Stimulated activated effector memory CD8-positive, alpha-beta T cell treated with anti-CD3 and anti-CD28 coated beads, Interleukin-12 subunit alpha, Interleukin-12 subunit beta, amount 100 ng/mL, for 72 hours (primary cell): ENCODE results near the gene FER.
"Not testable (repeated sequence)": the region's sequence is repeated elsewhere in the genome, so short reads cannot be mapped to it uniquely, and the experiment has no call there.

Experiments used
- ATAC-seq: fragments of 150-1000 bp; cut with Tn5 transposase; 2 replicates; pipeline ENCODE4 v1.10.0; 2021
- DNase-seq, 2 donors: peaks; one replicate each; pipeline ENCODE4 v3.0.0; 2021 to 2022; ENCODE audit warnings: low spot score in 2 of 2
- H3K27ac Mint-ChIP-seq: one replicate; pipeline ENCODE4 v1.8.0; 2022; ENCODE audit warnings: mild to moderate bottlenecking, mixed read lengths
- H3K36me3 Mint-ChIP-seq: one replicate; pipeline ENCODE4 v1.8.0; 2022; ENCODE audit warnings: mild to moderate bottlenecking, mixed read lengths
- H3K4me1 Mint-ChIP-seq: one replicate; pipeline ENCODE4 v1.8.0; 2022; ENCODE audit warnings: mixed read lengths
- H3K4me3 Mint-ChIP-seq: one replicate; pipeline ENCODE4 v1.8.0; 2022; ENCODE audit warnings: mild to moderate bottlenecking, mixed read lengths
- H3K9me3 Mint-ChIP-seq: one replicate; pipeline ENCODE4 v1.8.0; 2022; ENCODE audit warnings: mixed read lengths

FER gene

DNA sequence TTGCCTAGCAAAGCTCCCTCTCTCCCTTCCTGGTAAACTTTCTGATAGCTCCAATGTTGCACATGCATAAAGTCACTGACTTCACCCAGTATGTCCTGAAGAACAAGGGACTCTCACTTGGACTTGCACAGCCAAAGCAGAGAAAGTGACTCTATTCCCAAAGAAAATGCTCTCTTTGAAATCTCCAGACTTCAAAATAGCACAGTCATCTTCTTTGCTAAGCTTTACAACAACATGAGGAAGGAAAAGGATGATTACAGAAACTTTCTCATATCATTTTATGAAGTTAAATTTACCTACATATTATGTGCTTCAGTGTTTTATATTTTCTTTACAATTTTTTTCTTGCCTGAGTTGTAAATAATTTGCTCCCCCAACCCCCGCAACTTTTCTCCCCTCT lies 397.4 kb downstream of the FER start:
- DNase-seq (no peak), ATAC-seq (no peak)
- Mint-ChIP-seq H3K27ac (no peak overlapping the region), H3K9me3 (no peaks in the 10 kb centered on the region), H3K4me1 (peaks cover 2% of the 10 kb centered on the region), H3K4me3 (no peak overlapping the region), H3K36me3 (no peaks in the 10 kb centered on the region)

GRCh38 chr5:109146591-109146990 lies 398.9 kb downstream of the FER start:
- Mint-ChIP-seq H3K4me3 (no peak overlapping the region), H3K4me1 (peaks cover 6% of the 10 kb centered on the region), H3K27ac (no peak overlapping the region), H3K9me3 (no peaks in the 10 kb centered on the region), H3K36me3 (no peaks in the 10 kb centered on the region)
- ATAC-seq (no peak), DNase-seq (no peak)

DNA sequence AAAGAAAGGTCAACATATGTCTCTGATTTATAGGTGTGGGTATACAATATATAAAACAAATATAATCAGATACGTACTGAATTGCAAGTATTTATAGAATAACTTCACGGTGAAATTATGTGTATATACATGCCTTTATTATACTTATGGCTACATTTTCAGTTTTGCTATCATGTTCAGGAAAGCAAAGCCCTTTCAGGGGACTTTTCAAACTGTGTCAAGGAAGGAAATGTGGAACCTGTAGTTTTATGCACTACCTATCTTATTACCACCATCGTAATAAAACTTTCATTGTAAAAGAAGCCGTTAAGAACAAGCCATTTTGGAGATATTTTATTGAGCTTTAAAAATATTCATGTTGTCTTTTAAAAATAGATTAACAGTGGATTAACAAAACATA lies 404.9 kb downstream of the FER start:
- peaks cover 6% of the 10 kb centered on the region for H3K4me1 Mint-ChIP-seq
- ATAC-seq (no peak), DNase-seq (no peak)
- no peak overlapping the region for H3K4me3 Mint-ChIP-seq
- no peak overlapping the region for H3K27ac Mint-ChIP-seq
- no peaks in the 10 kb centered on the region for H3K9me3 Mint-ChIP-seq
- H3K36me3 Mint-ChIP-seq = no peaks in the 10 kb centered on the region

- Mint-ChIP-seq H3K4me1 (no peaks in the 10 kb centered on the region), H3K9me3 (no peaks in the 10 kb centered on the region), H3K4me3 (no peak overlapping the region), H3K27ac (no peak overlapping the region), H3K36me3 (no peaks in the 10 kb centered on the region)
- no peak for DNase-seq
- no peak for ATAC-seq
These were observed 407.9 kb downstream of the FER start for GRCh38 chr5:109155625-109156024.

- peaks cover 6% of the 10 kb centered on the region for H3K4me1 Mint-ChIP-seq
- H3K9me3 Mint-ChIP-seq = no peaks in the 10 kb centered on the region
- DNase-seq (no peak), ATAC-seq (no peak)
- H3K36me3 Mint-ChIP-seq = no peaks in the 10 kb centered on the region
- H3K4me3 Mint-ChIP-seq = no peak overlapping the region
- H3K27ac Mint-ChIP-seq = no peak overlapping the region
These were observed 409.2 kb downstream of the FER start for GRCh38 chr5:109156885-109157284.

GRCh38 chr5:109160468-109160867 lies 412.8 kb downstream of the FER start:
- DNase-seq (no peak), ATAC-seq (no peak)
- no peak overlapping the region for H3K4me3 Mint-ChIP-seq
- no peak overlapping the region for H3K27ac Mint-ChIP-seq
- no peaks in the 10 kb centered on the region for H3K36me3 Mint-ChIP-seq
- H3K9me3 Mint-ChIP-seq = no peaks in the 10 kb centered on the region
- H3K4me1 Mint-ChIP-seq = peaks cover 8% of the 10 kb centered on the region

DNA sequence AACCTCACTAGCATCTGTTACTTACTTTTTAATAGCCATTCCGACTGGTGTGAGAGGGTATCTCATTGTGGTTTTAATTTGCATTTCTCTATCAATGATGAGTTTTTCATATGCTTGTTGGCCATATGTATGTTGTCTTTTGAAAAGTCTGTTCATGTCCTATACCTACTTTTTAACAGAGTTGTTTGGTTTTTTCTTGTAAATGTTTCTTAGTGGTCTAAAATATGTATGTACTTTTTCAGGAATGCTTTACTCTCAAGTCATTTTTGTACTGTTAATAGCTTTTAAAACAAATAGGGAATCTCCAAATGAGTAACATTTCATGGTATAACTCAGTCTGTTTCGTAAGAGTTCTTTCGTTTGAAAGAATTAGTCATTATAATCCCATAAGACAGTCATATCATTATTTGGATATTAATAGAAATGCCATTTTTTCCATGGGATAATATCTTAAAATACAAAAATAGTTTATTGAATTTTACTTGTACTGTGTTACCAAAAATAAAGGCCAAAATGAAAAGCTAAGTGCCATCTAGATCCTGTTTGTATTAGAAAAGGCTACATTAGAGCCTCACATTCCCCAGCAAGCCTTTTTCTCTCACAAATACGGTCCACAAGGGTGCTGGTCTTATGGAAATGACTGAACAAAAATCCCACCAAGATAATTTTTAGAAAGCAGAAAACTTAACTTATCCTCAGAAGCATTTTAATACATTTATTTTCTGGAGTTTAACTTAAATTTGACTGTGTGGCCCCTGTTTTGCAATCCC lies 414.4 kb downstream of the FER start:
- H3K4me1 Mint-ChIP-seq = peaks cover 8% of the 10 kb centered on the region
- DNase-seq = no peak
- no peaks in the 10 kb centered on the region for H3K9me3 Mint-ChIP-seq
- peak; percentile 69 for ATAC-seq
- H3K4me3 Mint-ChIP-seq = no peak overlapping the region
- no peaks in the 10 kb centered on the region for H3K36me3 Mint-ChIP-seq
- no peak overlapping the region for H3K27ac Mint-ChIP-seq

GRCh38 chr5:109163336-109163735 lies 415.6 kb downstream of the FER start:
- no peak for DNase-seq
- ATAC-seq = no peak

DNA sequence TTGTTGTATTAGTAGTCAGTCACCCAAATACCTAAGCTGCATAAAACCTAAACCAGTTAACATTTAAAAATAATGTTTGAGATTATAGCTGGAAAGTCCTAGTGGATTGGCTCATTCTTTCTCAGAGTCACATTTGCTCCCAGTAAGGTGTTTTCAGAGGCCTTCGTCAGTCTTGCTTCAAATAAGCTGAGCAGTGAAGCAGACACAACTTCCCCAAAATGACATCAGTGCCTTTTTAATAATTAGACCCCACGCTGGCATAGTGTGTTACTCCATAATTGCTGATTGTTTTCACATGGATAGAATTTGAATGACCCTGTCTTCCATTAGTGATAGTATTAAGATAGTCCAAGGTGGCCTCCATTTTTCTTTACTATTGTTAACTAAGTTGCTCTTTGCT lies 416.3 kb downstream of the FER start:
- ATAC-seq = no peak
- Mint-ChIP-seq H3K27ac (no peak overlapping the region), H3K4me3 (no peak overlapping the region), H3K9me3 (no peaks in the 10 kb centered on the region), H3K36me3 (no peaks in the 10 kb centered on the region), H3K4me1 (peaks cover 8% of the 10 kb centered on the region)
- DNase-seq = no peak

More at GRCh38 chr5:109163336-109163735, 415.6 kb downstream of the FER start:
- H3K4me1 Mint-ChIP-seq = peaks cover 8% of the 10 kb centered on the region
- H3K9me3 Mint-ChIP-seq = no peaks in the 10 kb centered on the region
- H3K36me3 Mint-ChIP-seq = no peaks in the 10 kb centered on the region
- H3K4me3 Mint-ChIP-seq = no peak overlapping the region
- no peak overlapping the region for H3K27ac Mint-ChIP-seq

- Mint-ChIP-seq H3K4me1 (no peaks in the 10 kb centered on the region), H3K27ac (no peak overlapping the region), H3K9me3 (no peaks in the 10 kb centered on the region), H3K36me3 (no peaks in the 10 kb centered on the region), H3K4me3 (no peak overlapping the region)
- ATAC-seq (no peak), DNase-seq (no peak)
These were observed 419.9 kb downstream of the FER start for GRCh38 chr5:109167586-109167985.

GRCh38 chr5:109168151-109168550 lies 420.5 kb downstream of the FER start:
- DNase-seq = no peak
- Mint-ChIP-seq H3K36me3 (no peaks in the 10 kb centered on the region), H3K4me1 (no peaks in the 10 kb centered on the region), H3K9me3 (no peaks in the 10 kb centered on the region), H3K4me3 (no peak overlapping the region), H3K27ac (no peak overlapping the region)
- no peak for ATAC-seq

GRCh38 chr5:109170629-109171350 lies 423.1 kb downstream of the FER start:
- no peaks in the 10 kb centered on the region for H3K4me1 Mint-ChIP-seq
- no peaks in the 10 kb centered on the region for H3K36me3 Mint-ChIP-seq

DNA sequence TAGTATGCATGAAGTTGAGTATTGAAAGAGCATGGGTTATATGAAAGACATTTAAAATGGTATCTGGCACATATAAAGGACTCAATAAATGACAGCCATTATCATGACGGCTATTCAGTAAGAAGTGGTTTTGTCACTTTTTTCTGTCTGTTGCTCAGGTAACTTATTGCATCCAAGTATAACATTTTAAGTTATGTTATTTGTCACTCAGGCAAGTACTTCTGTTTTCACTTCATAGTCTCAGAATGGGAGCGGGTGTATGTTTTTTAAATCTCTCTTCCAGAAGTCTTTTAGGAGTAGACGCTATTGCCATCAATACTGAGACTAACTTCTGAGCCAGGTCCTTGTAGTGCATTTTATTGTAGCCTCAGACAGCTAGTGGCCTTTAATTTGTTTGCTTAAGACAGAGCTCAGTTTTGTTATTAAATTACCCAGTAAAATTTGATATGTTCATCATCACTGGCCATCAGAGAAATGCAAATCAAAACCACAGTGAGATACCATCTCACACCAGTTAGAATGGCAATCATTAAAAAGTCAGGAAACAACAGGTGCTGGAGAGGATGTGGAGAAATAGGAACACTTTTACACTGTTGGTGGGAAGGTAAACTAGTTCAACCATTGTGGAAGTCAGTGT lies 423.9 kb downstream of the FER start:
- DNase-seq, H3K9me3 Mint-ChIP-seq, H3K27ac Mint-ChIP-seq, H3K4me3 Mint-ChIP-seq, ATAC-seq, H3K36me3 Mint-ChIP-seq, H3K4me1 Mint-ChIP-seq: not testable (repeated sequence)

More at GRCh38 chr5:109170629-109171350, 423.1 kb downstream of the FER start:
- Mint-ChIP-seq H3K9me3 (no peaks in the 10 kb centered on the region), H3K4me3 (no peak overlapping the region), H3K27ac (no peak overlapping the region)
- DNase-seq (no peak), ATAC-seq (no peak)

GRCh38 chr5:109173036-109173794 lies 425.5 kb downstream of the FER start:
- Mint-ChIP-seq H3K27ac (no peak overlapping the region), H3K4me3 (no peak overlapping the region), H3K9me3 (no peaks in the 10 kb centered on the region), H3K4me1 (no peaks in the 10 kb centered on the region), H3K36me3 (no peaks in the 10 kb centered on the region)
- DNase-seq (no peak), ATAC-seq (no peak)

DNA sequence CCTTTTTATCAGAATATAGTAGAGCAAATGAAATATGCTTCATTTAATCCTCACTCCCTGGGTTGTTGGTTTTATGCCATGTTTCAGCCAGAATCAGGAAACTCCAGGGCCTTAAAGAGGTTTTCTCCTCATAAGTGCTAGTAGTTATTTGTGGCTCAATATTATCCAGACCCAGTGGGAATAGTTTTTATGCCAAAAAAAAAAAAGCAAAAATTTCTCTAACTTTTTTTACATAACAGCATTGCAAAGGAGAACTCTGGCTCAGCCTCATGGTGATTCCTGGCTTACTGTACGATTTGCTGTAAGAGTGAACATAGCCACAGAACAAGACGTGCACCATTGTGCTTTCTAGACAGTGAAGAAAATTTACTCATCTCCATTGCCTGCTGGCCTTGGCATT lies 429.5 kb downstream of the FER start:
- Mint-ChIP-seq H3K9me3 (no peaks in the 10 kb centered on the region), H3K4me1 (no peaks in the 10 kb centered on the region), H3K4me3 (no peak overlapping the region), H3K36me3 (no peaks in the 10 kb centered on the region), H3K27ac (no peak overlapping the region)
- DNase-seq (no peak), ATAC-seq (no peak)
